GM12872 (cell line): Measurements from ENCODE around the gene RIC8B.

Experiments
- CTCF ChIP-seq: IDR thresholded peaks from 3 replicates; pipeline ENCODE4 v1.5.1; 2011; ENCODE audit warnings: low read depth, mild to moderate bottlenecking, low read length, moderate library complexity; ENCODE audit not compliant: insufficient read depth

The RIC8B gene

GRCh38 chr12:106750524-106750923 lies 24.0 kb upstream of the RIC8B start:
- TF ChIP-seq CTCF, result no peak

- TF ChIP-seq CTCF, result no peak
These were observed 21.0 kb upstream of the RIC8B start for GRCh38 chr12:106753526-106753925.

- no peak for TF ChIP-seq CTCF
These were observed 20.2 kb upstream of the RIC8B start for GRCh38 chr12:106754331-106754730.

GRCh38 chr12:106757623-106758348 lies 16.7 kb upstream of the RIC8B start:
- no peak for TF ChIP-seq CTCF

- no peak for TF ChIP-seq CTCF
These were observed 16.0 kb upstream of the RIC8B start for GRCh38 chr12:106758349-106759110.

GRCh38 chr12:106759526-106760183 lies 14.8 kb upstream of the RIC8B start:
- TF ChIP-seq CTCF, result no peak

GRCh38 chr12:106760184-106760531 lies 14.3 kb upstream of the RIC8B start:
- TF ChIP-seq CTCF, result no peak
